Esophagus (tissue), 2 donors: ENCODE data around the gene CAP2. TPM values are rescaled to one million over a fixed set of nuclear protein-coding genes. Genes with fewer than 3 reads are reported as not detected.
A peak's percentile ranks its signal among the peaks of the same experiment; 100 is the strongest.
"Not testable (repeated sequence)": the region's sequence is repeated elsewhere in the genome, so short reads cannot be mapped to it uniquely, and the experiment has no call there.

Source experiments
- H3K27ac ChIP-seq, 2 donors: one replicate each; pipeline ENCODE4 v1.5.1; 2013; ENCODE audit warnings: low read depth in 2 of 2, mild to moderate bottlenecking in 2 of 2, inconsistent platforms in 1 of 2, low read length in 1 of 2, moderate library complexity in 1 of 2
- H3K27me3 ChIP-seq, 2 donors: one replicate each; pipeline ENCODE4 v1.6.1; 2013; ENCODE audit warnings: low read length in 2 of 2, control low read depth in 1 of 2, mild to moderate bottlenecking in 1 of 2; ENCODE audit not compliant: insufficient read depth in 2 of 2, control insufficient read depth in 1 of 2
- H3K36me3 ChIP-seq, 2 donors: one replicate each; pipeline ENCODE4 v1.6.1; 2013; ENCODE audit warnings: low read length in 1 of 2; ENCODE audit not compliant: control insufficient read depth in 2 of 2, insufficient read depth in 2 of 2
- H3K4me1 ChIP-seq, 2 donors: one replicate each; pipeline ENCODE4 v1.6.1; 2013; ENCODE audit warnings: low read length in 1 of 2; ENCODE audit not compliant: control insufficient read depth in 2 of 2, insufficient read depth in 2 of 2
- H3K4me3 ChIP-seq, 2 donors: one replicate each; pipeline ENCODE4 v1.5.1; 2013; ENCODE audit warnings: low read length in 2 of 2, mild to moderate bottlenecking in 2 of 2, low read depth in 1 of 2, moderate library complexity in 1 of 2
- H3K9me3 ChIP-seq, 2 donors: one replicate each; pipeline ENCODE4 v1.6.1; 2013; ENCODE audit warnings: mild to moderate bottlenecking in 2 of 2, low read depth in 1 of 2, low read length in 1 of 2, moderate library complexity in 1 of 2; ENCODE audit not compliant: control insufficient read depth in 2 of 2, insufficient read depth in 1 of 2
- WGBS, 2 donors: extraction: QIAGEN DNeasy Blood & Tissue Kit; methylation state at CpG; one replicate each; pipeline ENCODE4 v1.1.7; 2013; 5-methylcytosine and 5-hydroxymethylcytosine counted together
- polyA plus RNA-seq, 2 donors: library from polyadenylated mRNA; stranded (reverse); fragments of 200-250 nt; gene quantifications; one replicate each; pipeline ENCODE4 v1.2.3, GENCODE V29; 2013
- donor health status: healthy with polysubstance abuse.
- donor health status: Bipolar disorder and iron deficiency.

CAP2 gene
- polyA plus RNA-seq, 2 donors = 4.8 to 5.7 TPM

- not testable (repeated sequence) for H3K4me3 ChIP-seq, H3K27ac ChIP-seq, H3K4me1 ChIP-seq, H3K27me3 ChIP-seq, H3K36me3 ChIP-seq, H3K9me3 ChIP-seq
- WGBS, 2 donors = 95% methylated on average over 13 of the region's 13 CpGs
These were observed 193.2 kb downstream of the CAP2 start for GRCh38 chr6:17586623-17587022.

GRCh38 chr6:17588011-17588410, 194.6 kb downstream of the CAP2 start:
- WGBS, 2 donors = 84 to 91% methylated on average over 6 of the region's 6 CpGs
- Histone ChIP-seq H3K27me3 (no peaks in the 10 kb centered on the region), H3K4me3 (no peak overlapping the region), H3K27ac (no peak overlapping the region), H3K9me3 (no peaks in the 10 kb centered on the region), H3K36me3 (no peaks in the 10 kb centered on the region), H3K4me1 (no peaks in the 10 kb centered on the region)

- WGBS, 2 donors = 63 to 69% methylated on average over 5 of the region's 5 CpGs
These were observed 196.2 kb downstream of the CAP2 start for GRCh38 chr6:17589406-17590096.

GRCh38 chr6:17591287-17591686, 197.9 kb downstream of the CAP2 start:
- H3K27me3 ChIP-seq = no peaks in the 10 kb centered on the region
- H3K27ac ChIP-seq = no peak overlapping the region
- H3K9me3 ChIP-seq = no peaks in the 10 kb centered on the region
- H3K36me3 ChIP-seq = no peaks in the 10 kb centered on the region
- no peaks in the 10 kb centered on the region for H3K4me1 ChIP-seq
- WGBS, 2 donors = 45 to 63% methylated on average over 1 of the region's 1 CpG
- H3K4me3 ChIP-seq = no peak overlapping the region

More at GRCh38 chr6:17589406-17590096, 196.2 kb downstream of the CAP2 start:
- H3K4me1 ChIP-seq = no peaks in the 10 kb centered on the region
- H3K27me3 ChIP-seq = no peaks in the 10 kb centered on the region
- H3K36me3 ChIP-seq = no peaks in the 10 kb centered on the region
- H3K27ac ChIP-seq = no peak overlapping the region
- H3K9me3 ChIP-seq = no peaks in the 10 kb centered on the region
- H3K4me3 ChIP-seq = no peak overlapping the region

- Histone ChIP-seq H3K9me3 (no peaks in the 10 kb centered on the region), H3K4me3 (no peak overlapping the region), H3K27me3 (no peaks in the 10 kb centered on the region), H3K27ac (no peak overlapping the region), H3K36me3 (no peaks in the 10 kb centered on the region), H3K4me1 (no peaks in the 10 kb centered on the region)
These were observed 199.9 kb downstream of the CAP2 start for GRCh38 chr6:17593246-17593645.

GRCh38 chr6:17596085-17596484, 202.7 kb downstream of the CAP2 start:
- Histone ChIP-seq H3K4me1 (no peaks in the 10 kb centered on the region), H3K27ac (no peak overlapping the region), H3K4me3 (no peak overlapping the region), H3K36me3 (no peaks in the 10 kb centered on the region), H3K27me3 (no peaks in the 10 kb centered on the region), H3K9me3 (no peaks in the 10 kb centered on the region)
- 92 to 95% methylated on average over 3 of the region's 3 CpGs for WGBS, 2 donors

- H3K27me3 ChIP-seq = no peaks in the 10 kb centered on the region
- H3K4me1 ChIP-seq = peaks cover 2 to 4% of the 10 kb centered on the region in 2 donors
- H3K4me3 ChIP-seq = peak within 1 kb of the TSS; percentile 86 to 93
- no peaks in the 10 kb centered on the region for H3K36me3 ChIP-seq
- peak within 1 kb of the TSS; percentile 87 to 96 for H3K27ac ChIP-seq
- H3K9me3 ChIP-seq = no peaks in the 10 kb centered on the region
- 5 to 7% methylated on average over 39 to 42 of the region's 42 CpGs for WGBS, 2 donors
These were observed 206.6 kb downstream of the CAP2 start, which contains the start of gene FAM8A1 for GRCh38 chr6:17599877-17600526. Gene FAM8A1, plus strand, starts transcription at chr6:17600302. Its CDS starts 108 bp downstream, at chr6:17600410.

- H3K36me3 ChIP-seq = no peaks in the 10 kb centered on the region
- peak overlapping the region; percentile 86 to 93 for H3K4me3 ChIP-seq
- peak overlapping the region; percentile 87 to 96 for H3K27ac ChIP-seq
- no peaks in the 10 kb centered on the region for H3K27me3 ChIP-seq
- H3K9me3 ChIP-seq = no peaks in the 10 kb centered on the region
- peaks cover 2 to 4% of the 10 kb centered on the region in 2 donors for H3K4me1 ChIP-seq
- 0 to 1% methylated on average over 61 to 77 of the region's 77 CpGs for WGBS, 2 donors
These were observed 207.4 kb downstream of the CAP2 start for GRCh38 chr6:17600527-17601385.

- Histone ChIP-seq H3K36me3 (peaks cover 0 to under 1% of the 10 kb centered on the region in 2 donors), H3K27me3 (no peaks in the 10 kb centered on the region), H3K27ac (peak overlapping the region in 1 of 2 donors; percentile 96), H3K4me3 (peak overlapping the region; percentile 86 to 93), H3K4me1 (peaks cover 2 to 4% of the 10 kb centered on the region in 2 donors), H3K9me3 (no peaks in the 10 kb centered on the region)
- 10 to 15% methylated on average over 5 of the region's 5 CpGs for WGBS, 2 donors
These were observed 207.9 kb downstream of the CAP2 start for GRCh38 chr6:17601386-17601703.
